ENCODE results near the gene WDR18. TPM values are rescaled to one million over a fixed set of nuclear protein-coding genes. Genes with fewer than 3 reads are reported as not detected.

WDR18 gene
- total and polyA plus RNA-seq, 2 experiments from 2014 or later: 155 to 157 TPM

GRCh38 chr19:1004204-1004802, 20.2 kb downstream of the WDR18 start:
- Mint-ChIP-seq H3K4me3 (no peak overlapping the region), H3K4me1 (peaks cover 3% of the 10 kb centered on the region; the same call in 1 of the 3 replicates), H3K27ac (no peak overlapping the region), H3K36me3 (ENCODE audit: low read depth) (peaks cover 8% of the 10 kb centered on the region), H3K27me3 (ENCODE audit: insufficient read depth, low read depth, poor library complexity) (peaks cover 37% of the 10 kb centered on the region), H3K9me3 (peaks cover 5% of the 10 kb centered on the region; the same call in 1 of the 3 replicates)
- Histone ChIP-seq H3K4me2 (no peak overlapping the region), H3K79me2 (replicated peaks; ENCODE audit: insufficient read depth) (no peaks in the 10 kb centered on the region), H3K9me2 (ENCODE audit: insufficient read depth) (no peaks in the 10 kb centered on the region), H3K4me1 (ENCODE audit: insufficient read depth) (no peaks in the 10 kb centered on the region; the same call in 1 of the 2 replicates), H3K27me3 (ENCODE audit: insufficient read depth) (peaks cover 21% of the 10 kb centered on the region), H3K36me3 (ENCODE audit: insufficient read depth) (no peaks in the 10 kb centered on the region), H3K27ac (ENCODE audit: low read depth) (no peak overlapping the region), H4K20me1 (replicated peaks; ENCODE audit: insufficient read depth) (0 out of 2 replicates have a peak, but pooled peaks cover 4% of the 10 kb centered on the region), H3F3A (replicated peaks; ENCODE audit: low read depth) (0 out of 2 replicates have a peak, but pooled peaks cover 4% of the 10 kb centered on the region), H3K4me3 (no peak overlapping the region), H2AFZ (no peak overlapping the region)
- TF ChIP-seq STAT1 (IDR thresholded peaks at IDR 0.05; ENCODE audit: unreplicated experiment): no peak
- no peak for TF ChIP-seq CREB1 (CRISPR knock-in tag; IDR thresholded peaks at IDR 0.05; ENCODE audit: low read depth)
- TF ChIP-seq EZH2phosphoT487 (IDR thresholded peaks at IDR 0.05; ENCODE audit: unreplicated experiment): no peak
- TF ChIP-seq POLR2AphosphoS5 (IDR thresholded peaks at IDR 0.05; ENCODE audit: low read depth): no peak
- no peak for TF ChIP-seq REST (IDR thresholded peaks at IDR 0.05; ENCODE audit: unreplicated experiment)
- ATAC-seq (no peak), DNase-seq (ENCODE audit: low spot score) (no peak)

GRCh38 chr19:1004803-1005664, 20.9 kb downstream of the WDR18 start:
- no peak for ATAC-seq
- H3K27ac Mint-ChIP-seq: no peak overlapping the region
- no peak for DNase-seq (ENCODE audit: low spot score)
- TF ChIP-seq ZNF462 (CRISPR knock-in tag; IDR thresholded peaks at IDR 0.05): no peak
- TF ChIP-seq EZH2phosphoT487 (IDR thresholded peaks at IDR 0.05; ENCODE audit: unreplicated experiment): no peak
- TF ChIP-seq CTCF (conservative IDR thresholded peaks at IDR 0.05; ENCODE audit: low read depth in 2 of 2): no peak

More at GRCh38 chr19:1004803-1005664, 20.9 kb downstream of the WDR18 start:
- Histone ChIP-seq H4K20me1 (replicated peaks; ENCODE audit: insufficient read depth) (0 out of 2 replicates have a peak, but pooled peaks cover 4% of the 10 kb centered on the region), H3K36me3 (ENCODE audit: insufficient read depth) (no peaks in the 10 kb centered on the region), H3F3A (replicated peaks; ENCODE audit: low read depth) (peaks cover 10% of the 10 kb centered on the region; the same call in 1 of the 2 replicates), H3K4me3 (no peak overlapping the region), H3K27ac (ENCODE audit: low read depth) (no peak overlapping the region), H3K27me3 (ENCODE audit: insufficient read depth) (peaks cover 14% of the 10 kb centered on the region), H3K9me2 (ENCODE audit: insufficient read depth) (no peaks in the 10 kb centered on the region), H3K4me2 (no peak overlapping the region), H3K4me1 (ENCODE audit: insufficient read depth) (no peaks in the 10 kb centered on the region; the same call in 1 of the 2 replicates), H3K79me2 (replicated peaks; ENCODE audit: insufficient read depth) (no peaks in the 10 kb centered on the region), H2AFZ (no peak overlapping the region)
- Mint-ChIP-seq H3K27me3 (ENCODE audit: insufficient read depth, low read depth, poor library complexity) (peaks cover 34% of the 10 kb centered on the region), H3K9me3 (peaks cover 5% of the 10 kb centered on the region; the same call in 1 of the 3 replicates), H3K4me3 (no peak overlapping the region), H3K36me3 (ENCODE audit: low read depth) (peaks cover 8% of the 10 kb centered on the region), H3K4me1 (peaks cover 3% of the 10 kb centered on the region; the same call in 1 of the 3 replicates)
